SK-N-SH (cell line): Measurements from ENCODE around the gene ARPC4. TPM values are rescaled to one million over a fixed set of nuclear protein-coding genes. Genes with fewer than 3 reads are reported as not detected.

Experiments used
- CTCF ChIA-PET: fragments of 300-600, 350-600 bp; formaldehyde crosslinking; extraction: SDS; loops from one replicate; lab custom pipeline; 2021; lab: Yijun Ruan, JAX
- POLR2A ChIA-PET: fragments of 350-600 bp; sonication (Branson Sonifier 250); formaldehyde crosslinking; extraction: SDS; loops from one replicate; lab custom pipeline; 2020; ENCODE audit warnings: antibody characterized with exemption, inconsistent platforms; lab: Yijun Ruan, JAX
- DNase-seq: peaks from one replicate; pipeline ENCODE4 v3.0.0; 2012
- H2AFZ ChIP-seq: fragments of 200-600 bp; sonication (generic); 2 replicates; pipeline ENCODE4 v1.8.1; 2016; ENCODE audit warnings: antibody characterized with exemption, mild to moderate bottlenecking, low read depth
- H3F3A ChIP-seq: fragments of 200-600 bp; sonication (generic); replicated peaks from 2 replicates; pipeline ENCODE3; 2016; ENCODE audit warnings: antibody characterized with exemption, mild to moderate bottlenecking; ENCODE audit not compliant: insufficient read depth
- H3K27ac ChIP-seq, 2 experiments: fragments of 200-500 bp in 1 of 2; fragments of 200-600 bp in 1 of 2; sonication (Bioruptor generic) in 1 of 2; sonication (generic), shearing (Covaris generic) in 1 of 2; 2 replicates each; pipeline versions ENCODE4 v1.5.1 to v1.6.1; 2014 to 2016; ENCODE audit warnings: low read depth in 2 of 2, inconsistent platforms in 1 of 2, low read length in 1 of 2, mild to moderate bottlenecking in 1 of 2, mixed read lengths in 1 of 2
- H3K27me3 ChIP-seq: fragments of 200-600 bp; sonication (generic), shearing (Covaris generic); 2 replicates; pipeline ENCODE4 v1.6.1; 2016; ENCODE audit warnings: mixed run types; ENCODE audit not compliant: insufficient read depth
- H3K36me3 ChIP-seq, 2 experiments: fragments of 200-500 bp in 1 of 2; fragments of 200-600 bp in 1 of 2; sonication (Bioruptor generic) in 1 of 2; sonication (generic) in 1 of 2; replicated peaks in 1 of 2; 2 replicates each; pipeline versions ENCODE3 to v1.5.1; 2014 to 2016; ENCODE audit warnings: low read length in 1 of 2, mild to moderate bottlenecking in 1 of 2; ENCODE audit not compliant: insufficient read depth in 2 of 2, control insufficient read depth in 1 of 2
- H3K4me1 ChIP-seq, 2 experiments: fragments of 200-500 bp in 1 of 2; fragments of 200-600 bp in 1 of 2; sonication (Bioruptor generic) in 1 of 2; sonication (generic), shearing (Covaris generic) in 1 of 2; 2 replicates each; pipeline versions ENCODE4 v1.5.1 to v1.6.1; 2014 to 2016; ENCODE audit warnings: low read depth in 1 of 2, low read length in 1 of 2, mixed run types in 1 of 2; ENCODE audit not compliant: insufficient read depth in 2 of 2, control insufficient read depth in 1 of 2
- H3K4me2 ChIP-seq: fragments of 200-600 bp; sonication (generic), shearing (Covaris generic); 2 replicates; pipeline ENCODE4 v1.6.1; 2017; ENCODE audit warnings: mixed run types
- H3K4me3 ChIP-seq, 2 experiments: fragments of 200-500 bp in 1 of 2; fragments of 200-600 bp in 1 of 2; sonication (Bioruptor generic) in 1 of 2; sonication (generic), shearing (Covaris generic) in 1 of 2; 2 replicates each; pipeline versions ENCODE4 v1.5.1 to v1.8.1; 2014 to 2016; ENCODE audit warnings: low read depth in 2 of 2, inconsistent platforms in 1 of 2, low read length in 1 of 2, mild to moderate bottlenecking in 1 of 2, mixed read lengths in 1 of 2, moderate library complexity in 1 of 2
- H3K79me2 ChIP-seq: fragments of 200-600 bp; sonication (generic); 2 replicates; pipeline ENCODE4 v1.8.1; 2017; ENCODE audit warnings: mild to moderate bottlenecking; ENCODE audit not compliant: insufficient read depth
- H3K9ac ChIP-seq: fragments of 200-600 bp; sonication (generic); 2 replicates; pipeline ENCODE4 v1.6.1; 2017; ENCODE audit warnings: mixed run types
- H3K9me2 ChIP-seq: fragments of 200-600 bp; sonication (generic); 2 replicates; pipeline ENCODE4 v1.6.1; 2017; ENCODE audit warnings: mixed run types
- H3K9me3 ChIP-seq: fragments of 200-600 bp; sonication (generic); 2 replicates; pipeline ENCODE4 v1.6.1; 2017; ENCODE audit warnings: mixed run types, mild to moderate bottlenecking, moderate library complexity
- H4K20me1 ChIP-seq: fragments of 200-600 bp; sonication (generic); 2 replicates; pipeline ENCODE4 v1.6.1; 2017; ENCODE audit warnings: mild to moderate bottlenecking, mixed run types; ENCODE audit not compliant: insufficient read depth
- CHD2 ChIP-seq: fragments of 150-350 bp; IDR thresholded peaks from 2 replicates; pipeline ENCODE4 v1.6.1; 2018; ENCODE audit warnings: low read length; ENCODE audit not compliant: partially characterized antibody
- ELF1 ChIP-seq: IDR thresholded peaks from 2 replicates; pipeline ENCODE4 v1.4.0; 2012
- EP300 ChIP-seq, 2 experiments: IDR thresholded peaks; 2 replicates each; pipeline versions ENCODE4 v1.4.0 to v1.6.1; 2012; ENCODE audit warnings: borderline replicate concordance in 1 of 2, low read depth in 1 of 2, low read length in 1 of 2
- FOXJ3 ChIP-seq: sonication (generic); formaldehyde crosslinking; IDR thresholded peaks from 2 replicates; pipeline ENCODE4 v1.5.1; 2020; ENCODE audit warnings: mild to moderate bottlenecking, missing genetic modification reagents
- GABPA ChIP-seq: IDR thresholded peaks from 2 replicates; pipeline ENCODE4 v1.4.0; 2012; ENCODE audit warnings: low read depth, mild to moderate bottlenecking
- GATA2 ChIP-seq: sonication (generic); formaldehyde crosslinking; IDR thresholded peaks from 2 replicates; pipeline ENCODE4 v1.5.0; 2020; ENCODE audit warnings: mild to moderate bottlenecking, missing genetic modification reagents
- JUND ChIP-seq: IDR thresholded peaks from 2 replicates; pipeline ENCODE4 v1.4.0; 2012
- MEF2A ChIP-seq: IDR thresholded peaks from 2 replicates; pipeline ENCODE4 v1.4.0; 2012; ENCODE audit warnings: low read depth, borderline replicate concordance
- NRF1 ChIP-seq: IDR thresholded peaks from 2 replicates; pipeline ENCODE4 v1.6.1; 2012; ENCODE audit warnings: low read depth, mild to moderate bottlenecking, low read length
- POLR2AphosphoS5 ChIP-seq: IDR thresholded peaks from 2 replicates; pipeline ENCODE4 v1.6.1; 2012; ENCODE audit warnings: low read depth, low read length
- RAD21 ChIP-seq: IDR thresholded peaks from 2 replicates; pipeline ENCODE4 v1.6.1; 2012; ENCODE audit warnings: mild to moderate bottlenecking, low read length
- RCOR1 ChIP-seq: fragments of 150-350 bp; IDR thresholded peaks from 2 replicates; pipeline ENCODE4 v1.6.1; 2017; ENCODE audit warnings: antibody characterized with exemption, low read length
- RFX5 ChIP-seq: IDR thresholded peaks from 2 replicates; pipeline ENCODE4 v1.6.1; 2012; ENCODE audit warnings: mild to moderate bottlenecking, improper control_type of control experiment, low read length
- SIN3A ChIP-seq: IDR thresholded peaks from 2 replicates; pipeline ENCODE4 v1.6.1; 2012; ENCODE audit warnings: low read depth, mild to moderate bottlenecking, low read length, moderate library complexity, borderline replicate concordance
- SMC3 ChIP-seq: IDR thresholded peaks from 2 replicates; pipeline ENCODE4 v1.6.1; 2012; ENCODE audit warnings: low read depth, low read length, improper control_type of control experiment
- TAF1 ChIP-seq: IDR thresholded peaks from 2 replicates; pipeline ENCODE4 v1.6.1; 2012; ENCODE audit warnings: low read depth, mild to moderate bottlenecking, low read length, moderate library complexity, borderline replicate concordance
- TCF12 ChIP-seq: IDR thresholded peaks from 2 replicates; pipeline ENCODE4 v1.4.0; 2012
- TEAD4 ChIP-seq: IDR thresholded peaks from 2 replicates; pipeline ENCODE4 v1.4.0; 2012; ENCODE audit warnings: mild to moderate bottlenecking, borderline replicate concordance; ENCODE audit not compliant: insufficient read depth
- YY1 ChIP-seq: IDR thresholded peaks from 2 replicates; pipeline ENCODE4 v1.4.0; 2012; ENCODE audit warnings: low read depth, mild to moderate bottlenecking
- WGBS: methylation state at CpG from one replicate; pipeline ENCODE4 v1.1.6; 2017; ENCODE audit warnings: low lambda C conversion rate; 5-methylcytosine and 5-hydroxymethylcytosine counted together
- polyA plus RNA-seq, 3 experiments: library from polyadenylated mRNA; depleted of rRNA; stranded (reverse); fragments of >200 nt; gene quantifications; 2 replicates each; pipeline ENCODE4 v1.2.3, GENCODE V29; 2012
- TF ChIP-seq, protein P1 (sequence below): IDR thresholded peaks from 2 replicates; pipeline ENCODE4 v1.6.1; 2012; ENCODE audit warnings: mild to moderate bottlenecking, low read depth, low read length, moderate library complexity
- TF ChIP-seq, protein P2 (sequence below): fragments of 150-350 bp; IDR thresholded peaks from 2 replicates; pipeline ENCODE4 v1.6.1; 2016; ENCODE audit warnings: mild to moderate bottlenecking, low read depth, low read length
- TF ChIP-seq, protein P3 (sequence below): fragments of 200-600 bp; sonication (generic); IDR thresholded peaks from 2 replicates; pipeline ENCODE4 v1.6.1; 2017; ENCODE audit warnings: antibody characterized with exemption, mild to moderate bottlenecking, moderate library complexity

Gene ARPC4
- polyA plus RNA-seq, 1 of the 3 experiments (the other 2 are of a cell fraction) = 233 TPM

DNA sequence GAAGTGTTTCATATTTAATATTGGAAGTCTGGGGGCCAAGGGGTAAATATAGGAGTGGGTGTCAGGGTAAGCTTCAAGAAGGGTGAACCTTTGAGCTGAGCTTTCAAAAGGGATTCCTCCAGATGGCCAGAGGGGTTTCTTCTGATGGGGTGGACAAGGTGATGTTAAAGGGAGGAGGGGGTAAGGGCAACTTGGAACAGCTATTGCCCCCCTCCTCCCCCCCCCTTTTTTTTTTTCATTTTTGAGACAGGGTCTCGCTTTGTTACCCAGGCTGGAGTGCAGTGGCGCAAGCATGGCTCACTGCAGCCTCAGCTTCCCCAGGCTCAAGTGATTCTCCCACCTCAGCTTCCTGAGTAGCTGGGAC is 15.1 kb downstream of the ARPC4 start (continued):
- TF ChIP-seq, protein P1, sequence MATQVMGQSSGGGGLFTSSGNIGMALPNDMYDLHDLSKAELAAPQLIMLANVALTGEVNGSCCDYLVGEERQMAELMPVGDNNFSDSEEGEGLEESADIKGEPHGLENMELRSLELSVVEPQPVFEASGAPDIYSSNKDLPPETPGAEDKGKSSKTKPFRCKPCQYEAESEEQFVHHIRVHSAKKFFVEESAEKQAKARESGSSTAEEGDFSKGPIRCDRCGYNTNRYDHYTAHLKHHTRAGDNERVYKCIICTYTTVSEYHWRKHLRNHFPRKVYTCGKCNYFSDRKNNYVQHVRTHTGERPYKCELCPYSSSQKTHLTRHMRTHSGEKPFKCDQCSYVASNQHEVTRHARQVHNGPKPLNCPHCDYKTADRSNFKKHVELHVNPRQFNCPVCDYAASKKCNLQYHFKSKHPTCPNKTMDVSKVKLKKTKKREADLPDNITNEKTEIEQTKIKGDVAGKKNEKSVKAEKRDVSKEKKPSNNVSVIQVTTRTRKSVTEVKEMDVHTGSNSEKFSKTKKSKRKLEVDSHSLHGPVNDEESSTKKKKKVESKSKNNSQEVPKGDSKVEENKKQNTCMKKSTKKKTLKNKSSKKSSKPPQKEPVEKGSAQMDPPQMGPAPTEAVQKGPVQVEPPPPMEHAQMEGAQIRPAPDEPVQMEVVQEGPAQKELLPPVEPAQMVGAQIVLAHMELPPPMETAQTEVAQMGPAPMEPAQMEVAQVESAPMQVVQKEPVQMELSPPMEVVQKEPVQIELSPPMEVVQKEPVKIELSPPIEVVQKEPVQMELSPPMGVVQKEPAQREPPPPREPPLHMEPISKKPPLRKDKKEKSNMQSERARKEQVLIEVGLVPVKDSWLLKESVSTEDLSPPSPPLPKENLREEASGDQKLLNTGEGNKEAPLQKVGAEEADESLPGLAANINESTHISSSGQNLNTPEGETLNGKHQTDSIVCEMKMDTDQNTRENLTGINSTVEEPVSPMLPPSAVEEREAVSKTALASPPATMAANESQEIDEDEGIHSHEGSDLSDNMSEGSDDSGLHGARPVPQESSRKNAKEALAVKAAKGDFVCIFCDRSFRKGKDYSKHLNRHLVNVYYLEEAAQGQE = no peak
- TF ChIP-seq GATA2 (CRISPR knock-in tag) (no peak), SMC3 (no peak), EP300 (IDR thresholded peaks at IDR 0.05; ENCODE audit: borderline replicate concordance in 1 of 2, low read depth in 1 of 2, low read length in 1 of 2) (no peak), JUND (no peak), SIN3A (no peak), YY1 (no peak), MEF2A (no peak)
- TF ChIP-seq, protein P2, sequence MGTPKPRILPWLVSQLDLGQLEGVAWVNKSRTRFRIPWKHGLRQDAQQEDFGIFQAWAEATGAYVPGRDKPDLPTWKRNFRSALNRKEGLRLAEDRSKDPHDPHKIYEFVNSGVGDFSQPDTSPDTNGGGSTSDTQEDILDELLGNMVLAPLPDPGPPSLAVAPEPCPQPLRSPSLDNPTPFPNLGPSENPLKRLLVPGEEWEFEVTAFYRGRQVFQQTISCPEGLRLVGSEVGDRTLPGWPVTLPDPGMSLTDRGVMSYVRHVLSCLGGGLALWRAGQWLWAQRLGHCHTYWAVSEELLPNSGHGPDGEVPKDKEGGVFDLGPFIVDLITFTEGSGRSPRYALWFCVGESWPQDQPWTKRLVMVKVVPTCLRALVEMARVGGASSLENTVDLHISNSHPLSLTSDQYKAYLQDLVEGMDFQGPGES = no peak
- TF ChIP-seq, protein P3, sequence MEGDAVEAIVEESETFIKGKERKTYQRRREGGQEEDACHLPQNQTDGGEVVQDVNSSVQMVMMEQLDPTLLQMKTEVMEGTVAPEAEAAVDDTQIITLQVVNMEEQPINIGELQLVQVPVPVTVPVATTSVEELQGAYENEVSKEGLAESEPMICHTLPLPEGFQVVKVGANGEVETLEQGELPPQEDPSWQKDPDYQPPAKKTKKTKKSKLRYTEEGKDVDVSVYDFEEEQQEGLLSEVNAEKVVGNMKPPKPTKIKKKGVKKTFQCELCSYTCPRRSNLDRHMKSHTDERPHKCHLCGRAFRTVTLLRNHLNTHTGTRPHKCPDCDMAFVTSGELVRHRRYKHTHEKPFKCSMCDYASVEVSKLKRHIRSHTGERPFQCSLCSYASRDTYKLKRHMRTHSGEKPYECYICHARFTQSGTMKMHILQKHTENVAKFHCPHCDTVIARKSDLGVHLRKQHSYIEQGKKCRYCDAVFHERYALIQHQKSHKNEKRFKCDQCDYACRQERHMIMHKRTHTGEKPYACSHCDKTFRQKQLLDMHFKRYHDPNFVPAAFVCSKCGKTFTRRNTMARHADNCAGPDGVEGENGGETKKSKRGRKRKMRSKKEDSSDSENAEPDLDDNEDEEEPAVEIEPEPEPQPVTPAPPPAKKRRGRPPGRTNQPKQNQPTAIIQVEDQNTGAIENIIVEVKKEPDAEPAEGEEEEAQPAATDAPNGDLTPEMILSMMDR = no peak

DNA sequence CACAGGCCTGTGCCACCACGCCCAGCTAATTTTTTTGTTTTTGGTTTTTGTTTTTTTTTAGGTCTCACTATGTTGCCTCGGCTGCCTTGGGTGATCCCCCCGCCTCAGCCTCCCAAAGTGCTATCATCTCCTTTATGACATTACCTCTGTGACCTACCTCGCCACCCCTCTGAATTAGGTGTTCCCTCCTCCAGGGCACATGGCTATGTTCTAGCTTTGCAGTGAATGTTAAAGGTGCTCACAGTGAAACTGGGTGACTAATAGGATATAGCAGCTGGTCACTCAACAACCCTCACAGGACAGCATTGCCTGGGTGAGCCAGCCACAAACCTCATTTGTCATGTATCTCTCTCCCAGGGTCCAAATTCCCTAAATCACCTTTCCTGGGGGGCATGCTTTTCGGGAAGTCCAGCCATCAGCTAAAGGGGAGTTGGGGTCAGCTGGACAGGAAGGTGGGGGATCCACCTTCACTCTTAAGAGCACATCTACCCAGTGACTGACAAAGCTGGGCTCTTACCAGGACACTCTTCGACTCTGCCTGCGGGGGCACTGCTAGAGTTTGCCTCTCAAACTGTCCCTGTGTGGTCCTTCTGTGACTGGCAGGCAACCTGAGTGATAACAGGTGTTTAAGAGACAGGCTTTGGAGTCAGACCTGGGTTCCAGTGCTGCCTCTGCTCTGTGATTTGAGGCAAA is 15.6 kb downstream of the ARPC4 start:
- Histone ChIP-seq H3K79me2 (0 out of 2 replicates have a peak, but pooled peaks cover 6% of the 10 kb centered on the region), H3K27me3 (no peaks in the 10 kb centered on the region), H3K27ac (peak overlapping the region; percentile 76 to 85), H3K36me3 (peaks cover 33 to 46% of the 10 kb centered on the region in 2 experiments), H3K4me3 (no peak overlapping the region), H4K20me1 (no peaks in the 10 kb centered on the region), H3K9me2 (no peaks in the 10 kb centered on the region), H2AFZ (no peak overlapping the region), H3F3A (peaks cover 42% of the 10 kb centered on the region), H3K4me2 (no peak overlapping the region), H3K9ac (no peak overlapping the region), H3K4me1 (peaks cover 3 to 20% of the 10 kb centered on the region in 2 experiments; a peak in 1 of 4 replicates), H3K9me3 (no peaks in the 10 kb centered on the region)
- 88% methylated on average over 5 of the region's 7 CpGs for WGBS
- peak; percentile 72 for DNase-seq
- CTCF ChIA-PET = interaction anchor here (0.8 to 1.7 kb wide), 7 partner anchors 7 to 76 kb away, joined by 3 to 4 read pairs (median 3); partner anchors contain the start of gene ARPC4
- POLR2A ChIA-PET = interaction anchor here (1.0 kb wide), 1 partner anchor 16 kb away, joined by 3 read pairs; the partner anchor contains the start of gene TADA3
- TF ChIP-seq RCOR1 (no peak), CHD2 (no peak), RAD21 (peak; percentile 19; the same call in 1 of the 2 replicates), ELF1 (no peak), TEAD4 (no peak), FOXJ3 (CRISPR knock-in tag) (no peak), POLR2AphosphoS5 (peak; percentile 5; the same call in 1 of the 2 replicates), YY1 (no peak), MEF2A (no peak), TCF12 (peak; percentile 10; the same call in 1 of the 2 replicates), RFX5 (no peak), SMC3 (no peak), SIN3A (no peak), TAF1 (no peak), GATA2 (CRISPR knock-in tag) (no peak), JUND (no peak), EP300 (IDR thresholded peaks at IDR 0.05; ENCODE audit: borderline replicate concordance in 1 of 2, low read depth in 1 of 2, low read length in 1 of 2) (no peak), GABPA (no peak), NRF1 (no peak)
- TF ChIP-seq, protein P3 = peak; percentile 46
